HG03139 (cell line): ENCODE data around the gene RNF10.
"Not testable (repeated sequence)": the region's sequence is repeated elsewhere in the genome, so short reads cannot be mapped to it uniquely, and the experiment has no call there.

Experiments
- ATAC-seq: cut with Tn5 transposase; IDR thresholded peaks from one replicate; pipeline ENCODE4 v1.9.1; 2021; ENCODE audit not compliant: unreplicated experiment

The RNF10 gene

DNA sequence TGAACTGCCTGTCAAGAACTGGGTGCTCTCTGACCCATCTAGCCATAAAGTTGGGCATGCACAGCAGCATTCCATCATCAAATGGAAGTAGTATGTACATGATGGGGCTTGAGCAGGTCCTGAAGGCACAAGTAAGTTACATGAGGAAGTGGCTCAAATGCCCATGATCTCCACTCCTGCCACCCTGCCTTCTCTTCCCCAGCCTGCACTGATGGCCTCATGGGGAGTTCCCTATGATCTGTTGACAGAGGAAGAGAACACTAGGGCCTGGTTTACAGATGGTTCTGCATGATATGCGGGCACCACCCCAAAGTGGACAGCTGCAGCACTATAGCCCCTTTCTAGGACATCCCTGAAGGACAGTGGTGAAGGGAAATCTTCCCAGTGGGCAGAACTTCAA is 77.4 kb downstream of the RNF10 start:
- not testable (repeated sequence) for ATAC-seq

- no peak for ATAC-seq
Measured at GRCh38 chr12:120614848-120615247, 80.7 kb downstream of the RNF10 start.

DNA sequence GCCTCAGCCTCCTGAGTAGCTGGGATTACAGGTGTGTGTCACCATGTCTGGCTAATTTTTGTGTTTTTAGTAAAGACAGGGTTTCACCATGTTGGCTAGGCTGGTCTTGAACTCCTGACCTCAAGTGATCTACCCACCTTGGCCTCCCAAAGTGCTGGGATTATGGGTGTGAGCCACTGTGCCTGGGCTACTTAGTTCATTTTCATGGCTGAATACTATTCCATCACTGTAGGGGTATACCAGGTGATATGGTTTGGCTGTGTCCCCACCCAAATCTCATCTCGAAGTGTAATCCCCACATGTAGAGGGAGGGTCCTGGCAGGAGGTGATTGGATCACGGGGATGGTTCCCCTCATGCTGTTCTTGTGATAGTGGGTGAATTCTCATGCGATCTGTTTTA is 83.0 kb downstream of the RNF10 start:
- ATAC-seq = not testable (repeated sequence)

GRCh38 chr12:120617767-120618166 is 83.6 kb downstream of the RNF10 start:
- not testable (repeated sequence) for ATAC-seq

DNA sequence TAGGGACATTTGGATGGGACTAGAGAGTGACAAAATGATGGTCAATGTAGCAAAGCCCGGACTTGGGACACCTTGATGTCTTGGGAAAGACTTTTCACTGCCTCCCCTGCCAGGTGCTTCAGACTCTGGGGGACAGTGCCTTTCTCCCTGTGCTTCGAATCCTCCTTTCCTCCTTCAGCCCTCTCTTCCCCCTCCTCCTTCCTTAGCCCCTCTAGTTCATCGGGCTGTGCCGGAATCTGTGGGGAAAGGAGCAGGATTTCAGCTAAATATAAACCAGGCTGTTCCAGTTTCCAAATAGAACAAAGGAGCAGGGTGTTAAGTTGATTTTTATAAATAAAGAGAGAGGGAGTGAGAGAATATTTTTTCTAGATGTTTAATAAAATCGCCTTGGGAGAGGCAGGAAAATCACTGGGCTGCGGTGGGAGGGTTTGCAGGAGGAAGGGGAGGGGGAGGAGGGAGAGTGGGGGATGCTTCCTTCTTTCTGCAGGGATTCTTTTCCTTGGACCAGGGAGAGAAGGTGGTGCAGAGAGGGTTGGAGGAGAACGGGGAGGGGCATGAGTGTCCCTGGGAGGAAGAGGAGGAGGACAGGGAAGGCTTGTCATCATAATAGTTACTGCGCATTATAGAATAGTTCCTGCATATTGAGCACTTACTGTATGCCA is 84.9 kb downstream of the RNF10 start:
- no peak for ATAC-seq

DNA sequence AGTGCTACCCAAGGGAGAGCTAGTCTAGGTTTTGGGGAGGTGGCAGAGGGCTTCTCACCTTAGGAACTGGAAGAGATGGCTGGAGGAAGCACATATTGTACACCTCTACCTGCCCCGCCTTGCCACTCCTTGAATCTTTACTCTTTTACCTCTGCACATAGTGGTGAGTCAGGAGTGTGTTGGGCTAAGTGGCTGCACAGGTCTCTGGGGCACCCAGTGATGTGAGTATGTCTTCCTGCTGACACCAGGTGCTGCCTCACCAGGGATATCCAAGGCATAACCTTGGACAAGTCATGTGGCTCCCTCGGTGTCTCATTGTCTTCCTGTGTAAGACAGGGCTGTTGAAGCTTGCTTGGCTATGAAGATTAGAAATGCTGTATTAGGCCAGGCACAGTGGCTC is 86.5 kb downstream of the RNF10 start:
- ATAC-seq = no peak

DNA sequence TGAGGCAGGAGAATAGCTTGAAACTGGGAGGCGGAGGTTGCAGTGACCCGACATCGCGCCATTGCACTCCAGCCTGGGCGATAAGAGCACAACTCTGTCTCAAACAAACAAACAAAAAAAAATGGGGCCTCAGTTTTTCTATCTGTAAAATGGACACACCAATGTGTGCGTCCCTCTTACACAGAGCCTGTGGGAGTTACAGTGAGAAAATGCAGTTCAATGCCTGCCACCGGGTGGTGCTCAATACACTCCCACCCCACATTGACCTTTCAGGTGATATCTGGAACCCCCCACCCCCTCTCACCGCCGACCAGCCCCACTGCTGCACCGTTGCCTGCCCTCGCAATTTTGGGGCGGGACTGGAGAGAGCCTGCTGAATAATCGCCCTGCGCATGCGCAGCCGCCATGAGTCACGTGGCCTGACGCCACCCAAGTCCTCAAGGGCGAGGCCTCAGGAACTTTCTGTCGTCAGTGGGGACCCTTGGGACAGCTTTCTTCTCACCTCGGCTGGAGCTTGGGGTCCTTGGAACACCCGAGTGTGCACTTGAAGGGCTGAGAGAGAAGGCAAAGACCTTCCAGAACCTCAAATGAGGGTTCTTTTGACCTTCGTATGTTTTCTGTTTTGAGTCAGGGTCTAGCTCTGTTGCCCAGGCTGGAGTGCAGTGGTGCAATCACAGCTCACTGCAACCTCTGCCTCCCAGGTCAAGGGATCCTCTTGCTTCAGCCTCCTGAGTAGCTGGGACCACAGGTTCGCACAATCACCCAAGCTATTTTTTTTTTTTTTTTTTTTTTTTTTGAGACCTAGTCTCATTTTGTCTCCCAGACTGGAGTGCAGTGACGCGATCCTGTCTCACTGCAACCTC is 91.6 kb downstream of the RNF10 start:
- ATAC-seq = no peak
